Karpas-422 (cell line): ENCODE data around the gene PARVB. TPM values are rescaled to one million over a fixed set of nuclear protein-coding genes. Genes with fewer than 3 reads are reported as not detected.

ENCODE experiments used
- DNase-seq: peaks from one replicate; pipeline ENCODE4 v3.0.0-alpha.2; 2015
- H2AFZ ChIP-seq: fragments of 200-600 bp; sonication (generic); 2 replicates; pipeline ENCODE4 v1.6.1; 2014; ENCODE audit warnings: antibody characterized with exemption, low read length, mixed read lengths
- H3K27ac ChIP-seq: fragments of 200-600 bp; sonication (generic); 2 replicates; pipeline ENCODE4 v1.5.1; 2014; ENCODE audit warnings: mild to moderate bottlenecking, low read length, moderate library complexity
- H3K27me3 ChIP-seq: fragments of 200-600 bp; sonication (generic); 2 replicates; pipeline ENCODE4 v1.6.1; 2014; ENCODE audit warnings: low read length, mixed read lengths
- H3K36me3 ChIP-seq: fragments of 200-600 bp; sonication (generic); 2 replicates; pipeline ENCODE4 v1.6.1; 2014; ENCODE audit warnings: low read length, mixed read lengths; ENCODE audit not compliant: insufficient read depth
- H3K4me1 ChIP-seq: fragments of 200-600 bp; sonication (generic); 2 replicates; pipeline ENCODE4 v1.6.1; 2014; ENCODE audit warnings: mild to moderate bottlenecking, low read length, mixed read lengths
- H3K4me2 ChIP-seq: fragments of 200-600 bp; sonication (generic); 2 replicates; pipeline ENCODE4 v1.6.1; 2014; ENCODE audit warnings: low read length, low read depth, mild to moderate bottlenecking; ENCODE audit not compliant: poor library complexity, severe bottlenecking
- H3K4me3 ChIP-seq: fragments of 200-600 bp; sonication (generic); 2 replicates; pipeline ENCODE4 v1.5.1; 2014; ENCODE audit warnings: mild to moderate bottlenecking, antibody characterized with exemption, low read length, mixed read lengths
- H3K79me2 ChIP-seq: fragments of 200-600 bp; sonication (generic); 2 replicates; pipeline ENCODE4 v1.6.1; 2014; ENCODE audit warnings: mild to moderate bottlenecking, low read length, mixed read lengths
- H3K9ac ChIP-seq: fragments of 200-600 bp; sonication (generic); 2 replicates; pipeline ENCODE4 v1.6.0; 2014; ENCODE audit warnings: low read length
- H3K9me2 ChIP-seq: fragments of 200-600 bp; sonication (generic), shearing (Covaris generic); replicated peaks from 2 replicates; pipeline ENCODE4 v1.6.0; 2014; ENCODE audit warnings: mild to moderate bottlenecking, low read length, moderate library complexity; ENCODE audit not compliant: insufficient read depth
- H3K9me3 ChIP-seq: fragments of 300-700, 200-600 bp; sonication (generic); 2 replicates; pipeline ENCODE4 v1.6.1; 2014; ENCODE audit warnings: low read length, mixed read lengths
- H4K20me1 ChIP-seq: fragments of 200-600 bp; sonication (generic); 2 replicates; pipeline ENCODE4 v1.6.1; 2014; ENCODE audit warnings: mild to moderate bottlenecking, antibody characterized with exemption, low read length, low read depth; ENCODE audit not compliant: insufficient read depth
- total RNA-seq: library from RNA; depleted of rRNA; stranded (reverse); fragments of >200 nt; shearing (Covaris generic); gene quantifications from 2 replicates; pipeline ENCODE4 v1.2.3, GENCODE V29; 2014; ENCODE audit warnings: low replicate concordance

The PARVB gene
- total RNA-seq, 1 experiment from 2014 or later = 24.9 TPM

- Histone ChIP-seq H4K20me1 (no peaks in the 10 kb centered on the region), H3K9me3 (no peaks in the 10 kb centered on the region), H3K9ac (no peak overlapping the region), H2AFZ (no peak overlapping the region), H3K4me2 (no peak overlapping the region), H3K79me2 (no peaks in the 10 kb centered on the region), H3K27ac (no peak overlapping the region), H3K27me3 (no peaks in the 10 kb centered on the region), H3K4me1 (no peaks in the 10 kb centered on the region), H3K36me3 (no peaks in the 10 kb centered on the region), H3K9me2 (no peaks in the 10 kb centered on the region), H3K4me3 (no peak overlapping the region)
- no peak for DNase-seq
Measured at GRCh38 chr22:44166498-44167276, 142.6 kb downstream of the PARVB start.

GRCh38 chr22:44167501-44167900, 143.4 kb downstream of the PARVB start:
- DNase-seq = no peak
- Histone ChIP-seq H3K4me1 (peaks cover 4% of the 10 kb centered on the region; the same call in 1 of the 2 replicates), H3K9me3 (no peaks in the 10 kb centered on the region), H3K27ac (no peak overlapping the region), H3K4me3 (no peak overlapping the region), H4K20me1 (no peaks in the 10 kb centered on the region), H3K4me2 (no peak overlapping the region), H3K27me3 (no peaks in the 10 kb centered on the region), H3K9ac (no peak overlapping the region), H3K36me3 (no peaks in the 10 kb centered on the region), H3K79me2 (no peaks in the 10 kb centered on the region), H2AFZ (no peak overlapping the region), H3K9me2 (no peaks in the 10 kb centered on the region)

GRCh38 chr22:44168206-44168605, 144.1 kb downstream of the PARVB start:
- Histone ChIP-seq H3K36me3 (no peaks in the 10 kb centered on the region), H3K27me3 (no peaks in the 10 kb centered on the region), H2AFZ (no peak overlapping the region), H3K4me1 (peaks cover 5% of the 10 kb centered on the region; the same call in 1 of the 2 replicates), H3K9ac (no peak overlapping the region), H3K9me2 (no peaks in the 10 kb centered on the region), H3K4me3 (no peak overlapping the region), H3K27ac (no peak overlapping the region), H3K9me3 (no peaks in the 10 kb centered on the region), H3K79me2 (no peaks in the 10 kb centered on the region), H4K20me1 (no peaks in the 10 kb centered on the region), H3K4me2 (no peak overlapping the region)
- no peak for DNase-seq

- DNase-seq = no peak
- Histone ChIP-seq H3K9ac (no peak overlapping the region), H3K27me3 (no peaks in the 10 kb centered on the region), H4K20me1 (no peaks in the 10 kb centered on the region), H3K4me3 (no peak overlapping the region), H2AFZ (no peak overlapping the region), H3K4me1 (peaks cover 5% of the 10 kb centered on the region; the same call in 1 of the 2 replicates), H3K27ac (no peak overlapping the region), H3K9me2 (no peaks in the 10 kb centered on the region), H3K9me3 (no peaks in the 10 kb centered on the region), H3K36me3 (no peaks in the 10 kb centered on the region), H3K79me2 (no peaks in the 10 kb centered on the region), H3K4me2 (no peak overlapping the region)
Measured at GRCh38 chr22:44170470-44170869, 146.4 kb downstream of the PARVB start.

GRCh38 chr22:44171561-44171960, 147.5 kb downstream of the PARVB start:
- Histone ChIP-seq H3K27me3 (0 out of 2 replicates have a peak, but pooled peaks cover 3% of the 10 kb centered on the region), H3K9me2 (no peaks in the 10 kb centered on the region), H4K20me1 (no peaks in the 10 kb centered on the region), H3K9ac (no peak overlapping the region), H3K36me3 (no peaks in the 10 kb centered on the region), H3K4me1 (peaks cover 5% of the 10 kb centered on the region; the same call in 1 of the 2 replicates), H3K27ac (no peak overlapping the region), H3K4me3 (no peak overlapping the region), H3K79me2 (no peaks in the 10 kb centered on the region), H3K9me3 (no peaks in the 10 kb centered on the region), H3K4me2 (no peak overlapping the region), H2AFZ (no peak overlapping the region)
- no peak for DNase-seq

- H3K4me2 ChIP-seq = no peak overlapping the region
- H3K4me1 ChIP-seq = peaks cover 5% of the 10 kb centered on the region; the same call in 1 of the 2 replicates
- DNase-seq = peak; percentile 54
- H3K27ac ChIP-seq = no peak overlapping the region
- no peaks in the 10 kb centered on the region for H3K79me2 ChIP-seq
- no peak overlapping the region for H2AFZ ChIP-seq
- no peaks in the 10 kb centered on the region for H3K36me3 ChIP-seq
- H3K9me2 ChIP-seq = no peaks in the 10 kb centered on the region
- H4K20me1 ChIP-seq = no peaks in the 10 kb centered on the region
- no peak overlapping the region for H3K4me3 ChIP-seq
- no peaks in the 10 kb centered on the region for H3K9me3 ChIP-seq
- H3K9ac ChIP-seq = no peak overlapping the region
- 0 out of 2 replicates have a peak, but pooled peaks cover 3% of the 10 kb centered on the region for H3K27me3 ChIP-seq
Measured at GRCh38 chr22:44172370-44173108, 148.4 kb downstream of the PARVB start.

GRCh38 chr22:44173154-44173553, 149.1 kb downstream of the PARVB start:
- Histone ChIP-seq H3K36me3 (no peaks in the 10 kb centered on the region), H3K4me1 (peaks cover 5% of the 10 kb centered on the region; the same call in 1 of the 2 replicates), H3K27ac (no peak overlapping the region), H3K79me2 (no peaks in the 10 kb centered on the region), H3K9me3 (no peaks in the 10 kb centered on the region), H2AFZ (no peak overlapping the region), H3K4me3 (no peak overlapping the region), H3K9me2 (no peaks in the 10 kb centered on the region), H3K4me2 (no peak overlapping the region), H3K9ac (no peak overlapping the region), H4K20me1 (no peaks in the 10 kb centered on the region), H3K27me3 (0 out of 2 replicates have a peak, but pooled peaks cover 3% of the 10 kb centered on the region)
- DNase-seq = no peak

GRCh38 chr22:44175676-44176075, 151.6 kb downstream of the PARVB start:
- no peaks in the 10 kb centered on the region for H3K9me3 ChIP-seq
- no peak overlapping the region for H2AFZ ChIP-seq
- H4K20me1 ChIP-seq = no peaks in the 10 kb centered on the region
- H3K4me2 ChIP-seq = no peak overlapping the region
- H3K9me2 ChIP-seq = no peaks in the 10 kb centered on the region
- H3K79me2 ChIP-seq = no peaks in the 10 kb centered on the region
- DNase-seq = no peak
- no peak overlapping the region for H3K27ac ChIP-seq
- H3K36me3 ChIP-seq = no peaks in the 10 kb centered on the region
- H3K4me3 ChIP-seq = no peak overlapping the region
- no peak overlapping the region for H3K9ac ChIP-seq
- peaks cover 5% of the 10 kb centered on the region; the same call in 1 of the 2 replicates for H3K4me1 ChIP-seq
- 0 out of 2 replicates have a peak, but pooled peaks cover 3% of the 10 kb centered on the region for H3K27me3 ChIP-seq
